Neural progenitor cell (in vitro differentiated cells): ENCODE measurements around the gene NDUFS6. TPM values are rescaled to one million over a fixed set of nuclear protein-coding genes. Genes with fewer than 3 reads are reported as not detected.

Experiments
- DNase-seq: peaks from one replicate; pipeline ENCODE4 v3.0.0-alpha.2; 2016; ENCODE audit warnings: low spot score
- H2AFZ ChIP-seq: fragments of 200-600 bp; sonication (generic); replicated peaks from 2 replicates; pipeline ENCODE4 v1.6.1; 2016; ENCODE audit warnings: antibody characterized with exemption
- H3F3A ChIP-seq: fragments of 200-600 bp; sonication (generic); 2 replicates; pipeline ENCODE4 v1.6.1; 2016; ENCODE audit warnings: antibody characterized with exemption, low read depth
- H3K27ac ChIP-seq: fragments of 200-600 bp; sonication (generic); 2 replicates; pipeline ENCODE4 v1.5.1; 2016; ENCODE audit warnings: mild to moderate bottlenecking
- H3K27me3 ChIP-seq: fragments of 200-600 bp; sonication (generic); 2 replicates; pipeline ENCODE4 v1.6.1; 2016; ENCODE audit warnings: mild to moderate bottlenecking, moderate library complexity
- H3K36me3 ChIP-seq: fragments of 200-600 bp; sonication (generic); 2 replicates; pipeline ENCODE4 v1.5.1; 2016
- H3K4me1 ChIP-seq: fragments of 200-600 bp; sonication (generic); 2 replicates; pipeline ENCODE4 v1.6.1; 2016; ENCODE audit warnings: mixed run types
- H3K4me2 ChIP-seq: fragments of 200-600 bp; sonication (generic); 2 replicates; pipeline ENCODE4 v1.6.1; 2016
- H3K4me3 ChIP-seq: fragments of 200-600 bp; sonication (generic); 2 replicates; pipeline ENCODE4 v1.5.1; 2016
- H3K79me2 ChIP-seq: fragments of 200-600 bp; sonication (generic); 2 replicates; pipeline ENCODE4 v1.6.1; 2016; ENCODE audit warnings: low read depth
- H3K9ac ChIP-seq: fragments of 200-600 bp; sonication (generic); 2 replicates; pipeline ENCODE4 v1.6.1; 2016
- H3K9me3 ChIP-seq: fragments of 200-600 bp; sonication (generic); 2 replicates; pipeline ENCODE4 v1.5.1; 2016; ENCODE audit warnings: low read depth
- H4K20me1 ChIP-seq: fragments of 200-600 bp; sonication (generic); 2 replicates; pipeline ENCODE4 v1.6.1; 2016; ENCODE audit warnings: low read depth
- H3K27ac Mint-ChIP-seq: 3 replicates; pipeline ENCODE4 v1.8.0; 2021; ENCODE audit warnings: mixed read lengths
- H3K27me3 Mint-ChIP-seq: 2 replicates; pipeline ENCODE4 v1.8.0; 2022; ENCODE audit warnings: low read depth, mild to moderate bottlenecking, inconsistent platforms, moderate library complexity, mixed read lengths; ENCODE audit not compliant: insufficient read depth
- H3K36me3 Mint-ChIP-seq: 3 replicates; pipeline ENCODE4 v1.8.0; 2021; ENCODE audit warnings: mixed read lengths
- H3K4me1 Mint-ChIP-seq: 3 replicates; pipeline ENCODE4 v1.8.0; 2021; ENCODE audit warnings: mixed read lengths
- H3K4me3 Mint-ChIP-seq: 3 replicates; pipeline ENCODE4 v1.8.0; 2021; ENCODE audit warnings: mild to moderate bottlenecking, moderate library complexity, mixed read lengths
- H3K9me3 Mint-ChIP-seq: 3 replicates; pipeline ENCODE4 v1.8.0; 2020; ENCODE audit warnings: mixed read lengths
- CTCF ChIP-seq: fragments of 200-600 bp; sonication (generic); IDR thresholded peaks from 2 replicates; pipeline ENCODE4 v1.5.1; 2017; ENCODE audit warnings: antibody characterized with exemption, mild to moderate bottlenecking
- EZH2 ChIP-seq: fragments of 200-600 bp; sonication (generic); IDR thresholded peaks from 2 replicates; pipeline ENCODE4 v1.6.1; 2017; ENCODE audit warnings: antibody characterized with exemption, mild to moderate bottlenecking, moderate library complexity
- EZH2phosphoT487 ChIP-seq: fragments of 200-600 bp; sonication (generic); IDR thresholded peaks from 2 replicates; pipeline ENCODE4 v1.6.1; 2017; ENCODE audit warnings: antibody characterized with exemption
- total RNA-seq: library from RNA; depleted of rRNA; stranded (reverse); fragments of >200 nt; gene quantifications from 2 replicates; pipeline ENCODE4 v1.2.3, GENCODE V29; 2015; ENCODE audit warnings: low replicate concordance

The NDUFS6 gene
- total RNA-seq, 1 donor from 2014 or later, result 54.2 TPM

- H3K79me2 ChIP-seq, result no peaks in the 10 kb centered on the region
- peaks cover 24% of the 10 kb centered on the region for H3K27me3 Mint-ChIP-seq
- peaks cover 90% of the 10 kb centered on the region for H3K27me3 ChIP-seq
- no peak overlapping the region for H3K27ac ChIP-seq
- DNase-seq, result no peak
- peak overlapping the region; percentile 82 for H3K4me2 ChIP-seq
- peak overlapping the region; percentile 62 for H2AFZ ChIP-seq
- H3K36me3 Mint-ChIP-seq, result no peaks in the 10 kb centered on the region
- H3K4me3 Mint-ChIP-seq, result peak overlapping the region; percentile 57
- H3K36me3 ChIP-seq, result no peaks in the 10 kb centered on the region
- peak overlapping the region; percentile 44 for H3K4me3 ChIP-seq
- no peaks in the 10 kb centered on the region for H4K20me1 ChIP-seq
- H3K9me3 ChIP-seq, result no peaks in the 10 kb centered on the region
- no peak for TF ChIP-seq CTCF
- no peak for TF ChIP-seq EZH2
- TF ChIP-seq EZH2phosphoT487, result no peak
- H3K4me1 Mint-ChIP-seq, result peaks cover 33% of the 10 kb centered on the region
- H3K4me1 ChIP-seq, result peaks cover 18% of the 10 kb centered on the region
- H3K27ac Mint-ChIP-seq, result no peak overlapping the region
- no peak overlapping the region for H3K9ac ChIP-seq
- no peaks in the 10 kb centered on the region for H3K9me3 Mint-ChIP-seq
- H3F3A ChIP-seq, result no peaks in the 10 kb centered on the region
These were observed 49.3 kb downstream of the NDUFS6 start for GRCh38 chr5:1850324-1851154.

- no peak for TF ChIP-seq CTCF
- no peak for TF ChIP-seq EZH2phosphoT487
- peak; percentile 60 for TF ChIP-seq EZH2
- DNase-seq, result peak; percentile 48
- H3K4me1 ChIP-seq, result peaks cover 18% of the 10 kb centered on the region
- no peaks in the 10 kb centered on the region for H3K36me3 ChIP-seq
- peaks cover 24% of the 10 kb centered on the region for H3K27me3 Mint-ChIP-seq
- peak overlapping the region; percentile 82 for H3K4me2 ChIP-seq
- H2AFZ ChIP-seq, result peak overlapping the region; percentile 62
- H3K27ac Mint-ChIP-seq, result no peak overlapping the region
- H3K27me3 ChIP-seq, result peaks cover 89% of the 10 kb centered on the region
- no peaks in the 10 kb centered on the region for H3F3A ChIP-seq
- H3K36me3 Mint-ChIP-seq, result no peaks in the 10 kb centered on the region
- no peaks in the 10 kb centered on the region for H3K9me3 ChIP-seq
- H3K4me3 ChIP-seq, result peak overlapping the region; percentile 44
- no peak overlapping the region for H3K9ac ChIP-seq
- no peaks in the 10 kb centered on the region for H3K79me2 ChIP-seq
- H3K9me3 Mint-ChIP-seq, result no peaks in the 10 kb centered on the region
- H3K4me3 Mint-ChIP-seq, result peak overlapping the region; percentile 57
- H3K27ac ChIP-seq, result no peak overlapping the region
- peaks cover 35% of the 10 kb centered on the region for H3K4me1 Mint-ChIP-seq
- H4K20me1 ChIP-seq, result no peaks in the 10 kb centered on the region
These were observed 50.2 kb downstream of the NDUFS6 start for GRCh38 chr5:1851290-1851934.

- H3K79me2 ChIP-seq, result no peaks in the 10 kb centered on the region
- Mint-ChIP-seq H3K27me3 (peaks cover 25% of the 10 kb centered on the region), H3K4me3 (no peak overlapping the region), H3K36me3 (no peaks in the 10 kb centered on the region), H3K4me1 (peaks cover 35% of the 10 kb centered on the region), H3K27ac (no peak overlapping the region), H3K9me3 (no peaks in the 10 kb centered on the region)
- no peaks in the 10 kb centered on the region for H3K36me3 ChIP-seq
- H3K27ac ChIP-seq, result no peak overlapping the region
- no peak overlapping the region for H3K9ac ChIP-seq
- no peak overlapping the region for H3K4me3 ChIP-seq
- H2AFZ ChIP-seq, result no peak overlapping the region
- H3K4me2 ChIP-seq, result no peak overlapping the region
- H3K27me3 ChIP-seq, result peaks cover 84% of the 10 kb centered on the region
- TF ChIP-seq CTCF (no peak), EZH2 (no peak), EZH2phosphoT487 (no peak)
- H3K4me1 ChIP-seq, result peaks cover 18% of the 10 kb centered on the region
- DNase-seq, result no peak
- no peaks in the 10 kb centered on the region for H4K20me1 ChIP-seq
- no peaks in the 10 kb centered on the region for H3K9me3 ChIP-seq
- H3F3A ChIP-seq, result no peaks in the 10 kb centered on the region
These were observed 51.2 kb downstream of the NDUFS6 start for GRCh38 chr5:1852324-1852947.
